HEK293 (cell line): ENCODE data around the gene ZC3H18.

ENCODE experiments used
- CTCF ChIA-PET: fragments of 350-600 bp; formaldehyde crosslinking; extraction: SDS; loops from one replicate; lab custom pipeline; 2021; ENCODE audit warnings: antibody characterized with exemption; lab: Yijun Ruan, JAX
- POLR2A ChIA-PET: fragments of 300-600 bp; formaldehyde crosslinking; extraction: SDS; loops from one replicate; lab custom pipeline; 2020; ENCODE audit warnings: antibody characterized with exemption, inconsistent platforms; lab: Yijun Ruan, JAX
- H3K27ac ChIP-seq: fragments of 200-500 bp; sonication (Bioruptor generic); 2 replicates; pipeline ENCODE4 v1.5.1; 2014; ENCODE audit warnings: low read depth, low read length, control low read depth, inconsistent platforms; ENCODE audit errors: extremely low read depth
- H3K36me3 ChIP-seq, 2 experiments: fragments of 200-500 bp in 1 of 2; sonication (Bioruptor generic) in 1 of 2; 1 replicate in 1 of 2; 2 replicates in 1 of 2; pipeline ENCODE4 v1.5.1; 2014 to 2017; ENCODE audit warnings: inconsistent platforms in 2 of 2, low read length in 2 of 2; ENCODE audit not compliant: control insufficient read depth in 2 of 2, insufficient read depth in 1 of 2
- H3K4me1 ChIP-seq: fragments of 200-500 bp; sonication (Bioruptor generic); 2 replicates; pipeline ENCODE4 v1.5.1; 2014; ENCODE audit warnings: mild to moderate bottlenecking, low read length, inconsistent platforms; ENCODE audit not compliant: control insufficient read depth, insufficient read depth
- H3K4me3 ChIP-seq: 2 replicates; pipeline ENCODE4 v1.5.1; 2011; ENCODE audit warnings: low read depth, mild to moderate bottlenecking, control low read depth, low read length, moderate library complexity
- H3K9me3 ChIP-seq: fragments of 200-500 bp; sonication (Bioruptor generic); 2 replicates; pipeline ENCODE4 v1.5.1; 2014; ENCODE audit warnings: low read depth, low read length, inconsistent platforms; ENCODE audit not compliant: control insufficient read depth, insufficient read depth
- HOXA7 ChIP-seq: sonication (generic); formaldehyde crosslinking; IDR thresholded peaks from 2 replicates; pipeline ENCODE4 v1.8.1; 2022; ENCODE audit warnings: missing genetic modification reagents, borderline replicate concordance
- KLF7 ChIP-seq: fragments of 450-650 bp; formaldehyde crosslinking; IDR thresholded peaks from 2 replicates; pipeline ENCODE4 v1.5.1; 2016; ENCODE audit warnings: missing biosample characterization, missing genetic modification characterization, borderline replicate concordance
- MYNN ChIP-seq: fragments of 450-650 bp; formaldehyde crosslinking; IDR thresholded peaks from 2 replicates; pipeline ENCODE4 v1.5.1; 2016; ENCODE audit warnings: missing biosample characterization, missing genetic modification characterization, borderline replicate concordance
- SP3 ChIP-seq: fragments of 450-650 bp; formaldehyde crosslinking; IDR thresholded peaks from 2 replicates; pipeline ENCODE4 v1.5.1; 2016; ENCODE audit warnings: missing biosample characterization, missing genetic modification characterization
- TRIM28 ChIP-seq: IDR thresholded peaks from 2 replicates; pipeline ENCODE4 v1.6.1; 2011; ENCODE audit warnings: low read length, control low read depth, borderline replicate concordance
- WT1 ChIP-seq: fragments of 450-650 bp; formaldehyde crosslinking; IDR thresholded peaks from 2 replicates; pipeline ENCODE4 v1.5.1; 2016; ENCODE audit warnings: missing biosample characterization, missing genetic modification characterization
- ZBTB20 ChIP-seq: fragments of 450-650 bp; formaldehyde crosslinking; IDR thresholded peaks from 2 replicates; pipeline ENCODE4 v1.5.1; 2016; ENCODE audit warnings: missing biosample characterization, missing genetic modification characterization
- ZBTB48 ChIP-seq: fragments of 450-650 bp; formaldehyde crosslinking; IDR thresholded peaks from 2 replicates; pipeline ENCODE4 v1.5.1; 2016; ENCODE audit warnings: missing biosample characterization, missing genetic modification characterization
- ZFP3 ChIP-seq: fragments of 450-650 bp; formaldehyde crosslinking; IDR thresholded peaks from 2 replicates; pipeline ENCODE4 v1.5.1; 2016; ENCODE audit warnings: low read depth, missing biosample characterization, missing genetic modification characterization
- ZNF140 ChIP-seq: fragments of 450-650 bp; formaldehyde crosslinking; IDR thresholded peaks from 2 replicates; pipeline ENCODE4 v1.5.1; 2016; ENCODE audit warnings: missing biosample characterization, missing genetic modification characterization
- ZNF155 ChIP-seq: fragments of 450-650 bp; formaldehyde crosslinking; IDR thresholded peaks from 2 replicates; pipeline ENCODE4 v1.5.1; 2016; ENCODE audit warnings: missing biosample characterization, missing genetic modification characterization
- ZNF211 ChIP-seq: fragments of 450-650 bp; formaldehyde crosslinking; IDR thresholded peaks from 2 replicates; pipeline ENCODE4 v1.5.1; 2016; ENCODE audit warnings: low read depth, missing biosample characterization, missing genetic modification characterization
- ZNF223 ChIP-seq: fragments of 450-650 bp; formaldehyde crosslinking; IDR thresholded peaks from 2 replicates; pipeline ENCODE4 v1.5.1; 2016; ENCODE audit warnings: missing biosample characterization, missing genetic modification characterization
- ZNF239 ChIP-seq: fragments of 450-650 bp; formaldehyde crosslinking; IDR thresholded peaks from 2 replicates; pipeline ENCODE4 v1.5.1; 2016; ENCODE audit warnings: missing biosample characterization, missing genetic modification characterization
- ZNF274 ChIP-seq, 2 experiments: fragments of 200-500 bp in 1 of 2; fragments of 450-650 bp in 1 of 2; sonication (Bioruptor generic) in 1 of 2; formaldehyde crosslinking in 1 of 2; IDR thresholded peaks; 2 replicates each; pipeline versions ENCODE4 v1.5.1 to v1.6.1; 2014 to 2016; ENCODE audit warnings: borderline replicate concordance in 1 of 2, inconsistent platforms in 1 of 2, low read length in 1 of 2, missing biosample characterization in 1 of 2, missing genetic modification characterization in 1 of 2
- ZNF302 ChIP-seq: fragments of 450-650 bp; formaldehyde crosslinking; IDR thresholded peaks from 2 replicates; pipeline ENCODE4 v1.5.1; 2016; ENCODE audit warnings: missing biosample characterization, missing genetic modification characterization, low read depth
- ZNF324 ChIP-seq: fragments of 450-650 bp; formaldehyde crosslinking; IDR thresholded peaks from 2 replicates; pipeline ENCODE4 v1.5.1; 2016; ENCODE audit warnings: missing biosample characterization, missing genetic modification characterization
- ZNF341 ChIP-seq: fragments of 450-650 bp; formaldehyde crosslinking; IDR thresholded peaks from 2 replicates; pipeline ENCODE4; 2016; ENCODE audit warnings: low read depth, missing biosample characterization, missing genetic modification characterization
- ZNF423 ChIP-seq: fragments of 450-650 bp; formaldehyde crosslinking; IDR thresholded peaks from 2 replicates; pipeline ENCODE4 v1.5.1; 2016; ENCODE audit warnings: missing biosample characterization, missing genetic modification characterization
- ZNF510 ChIP-seq: fragments of 450-650 bp; formaldehyde crosslinking; IDR thresholded peaks from 2 replicates; pipeline ENCODE4 v1.5.1; 2018; ENCODE audit warnings: mild to moderate bottlenecking, missing genetic modification characterization, missing biosample characterization; ENCODE audit not compliant: insufficient replicate concordance
- ZNF560 ChIP-seq: fragments of 450-650 bp; formaldehyde crosslinking; IDR thresholded peaks from 2 replicates; pipeline ENCODE4 v1.5.1; 2017; ENCODE audit warnings: missing biosample characterization, missing genetic modification characterization, borderline replicate concordance
- ZNF561 ChIP-seq: fragments of 450-650 bp; IDR thresholded peaks from 2 replicates; pipeline ENCODE4 v1.5.1; 2018; ENCODE audit warnings: missing biosample characterization, missing genetic modification characterization, borderline replicate concordance
- ZNF768 ChIP-seq: fragments of 450-650 bp; formaldehyde crosslinking; IDR thresholded peaks from 2 replicates; pipeline ENCODE4 v1.5.1; 2018; ENCODE audit warnings: missing biosample characterization, mild to moderate bottlenecking, missing genetic modification characterization
- TF ChIP-seq, protein P1 (sequence below): fragments of 450-650 bp; formaldehyde crosslinking; IDR thresholded peaks from 2 replicates; pipeline ENCODE4 v1.5.1; 2016; ENCODE audit warnings: missing biosample characterization, missing genetic modification characterization
- TF ChIP-seq, protein P2 (sequence below): fragments of 450-650 bp; formaldehyde crosslinking; IDR thresholded peaks from 2 replicates; pipeline ENCODE4 v1.5.1; 2017; ENCODE audit warnings: missing biosample characterization, missing genetic modification characterization
- TF ChIP-seq, protein P3 (sequence below): fragments of 450-650 bp; formaldehyde crosslinking; IDR thresholded peaks from 2 replicates; pipeline ENCODE4 v1.5.1; 2016; ENCODE audit warnings: missing biosample characterization, missing genetic modification characterization

ZC3H18 gene

DNA sequence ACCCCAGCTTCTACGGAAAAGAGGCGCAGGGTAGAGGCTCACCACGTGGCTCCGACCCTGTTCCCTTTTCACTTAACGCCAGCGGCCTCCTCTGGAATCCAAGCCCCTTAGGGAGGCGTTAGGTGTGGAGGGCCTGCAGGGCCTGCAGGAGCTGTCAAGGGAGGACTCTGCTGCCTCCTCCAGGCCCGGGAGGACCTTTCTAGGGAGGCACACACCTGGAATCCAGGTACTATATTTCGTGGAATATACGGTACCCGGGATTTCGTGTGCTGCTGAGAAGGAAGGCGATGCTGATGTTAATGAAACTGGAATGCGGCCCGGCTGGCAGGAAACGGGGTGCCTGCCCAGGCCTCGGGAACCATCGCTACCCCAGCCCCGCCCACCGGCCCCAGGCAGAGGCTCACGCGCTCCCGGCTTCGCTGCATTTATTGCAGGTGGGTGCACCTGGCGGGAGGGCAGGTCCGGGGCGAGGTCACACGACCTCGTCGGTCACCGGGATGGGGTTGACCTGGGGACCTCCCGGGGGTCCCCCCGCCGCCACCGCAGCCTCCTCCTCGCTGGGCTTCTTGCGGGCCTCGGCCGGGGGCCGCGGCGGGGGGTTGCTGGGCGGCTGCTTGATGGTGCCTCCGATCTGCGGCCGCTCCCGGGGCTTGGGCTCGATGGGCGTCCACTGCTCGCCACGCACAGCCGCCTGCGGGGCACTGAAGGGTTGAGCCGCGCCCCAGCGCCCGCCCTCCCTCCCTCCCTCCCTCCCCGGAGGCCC, 72.9 kb downstream of the ZC3H18 start:
- H3K27ac ChIP-seq: no peak overlapping the region
- TF ChIP-seq HOXA7 (CRISPR knock-in tag) (no peak), ZNF155 (tag by site-specific recombination) (no peak), ZFP3 (tag by site-specific recombination) (no peak), ZNF561 (no peak), ZNF223 (tag by site-specific recombination) (no peak), ZNF324 (tag by site-specific recombination) (no peak), SP3 (tag by site-specific recombination) (no peak), ZNF140 (tag by site-specific recombination) (no peak), ZNF510 (tag by site-specific recombination) (no peak), ZNF302 (tag by site-specific recombination) (no peak), ZNF341 (tag by site-specific recombination) (no peak), ZNF423 (tag by site-specific recombination) (no peak)
- TF ChIP-seq, protein P1, sequence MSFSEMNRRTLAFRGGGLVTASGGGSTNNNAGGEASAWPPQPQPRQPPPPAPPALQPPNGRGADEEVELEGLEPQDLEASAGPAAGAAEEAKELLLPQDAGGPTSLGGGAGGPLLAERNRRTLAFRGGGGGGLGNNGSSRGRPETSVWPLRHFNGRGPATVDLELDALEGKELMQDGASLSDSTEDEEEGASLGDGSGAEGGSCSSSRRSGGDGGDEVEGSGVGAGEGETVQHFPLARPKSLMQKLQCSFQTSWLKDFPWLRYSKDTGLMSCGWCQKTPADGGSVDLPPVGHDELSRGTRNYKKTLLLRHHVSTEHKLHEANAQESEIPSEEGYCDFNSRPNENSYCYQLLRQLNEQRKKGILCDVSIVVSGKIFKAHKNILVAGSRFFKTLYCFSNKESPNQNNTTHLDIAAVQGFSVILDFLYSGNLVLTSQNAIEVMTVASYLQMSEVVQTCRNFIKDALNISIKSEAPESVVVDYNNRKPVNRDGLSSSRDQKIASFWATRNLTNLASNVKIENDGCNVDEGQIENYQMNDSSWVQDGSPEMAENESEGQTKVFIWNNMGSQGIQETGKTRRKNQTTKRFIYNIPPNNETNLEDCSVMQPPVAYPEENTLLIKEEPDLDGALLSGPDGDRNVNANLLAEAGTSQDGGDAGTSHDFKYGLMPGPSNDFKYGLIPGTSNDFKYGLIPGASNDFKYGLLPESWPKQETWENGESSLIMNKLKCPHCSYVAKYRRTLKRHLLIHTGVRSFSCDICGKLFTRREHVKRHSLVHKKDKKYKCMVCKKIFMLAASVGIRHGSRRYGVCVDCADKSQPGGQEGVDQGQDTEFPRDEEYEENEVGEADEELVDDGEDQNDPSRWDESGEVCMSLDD (tag by site-specific recombination): no peak
- TF ChIP-seq, protein P2, sequence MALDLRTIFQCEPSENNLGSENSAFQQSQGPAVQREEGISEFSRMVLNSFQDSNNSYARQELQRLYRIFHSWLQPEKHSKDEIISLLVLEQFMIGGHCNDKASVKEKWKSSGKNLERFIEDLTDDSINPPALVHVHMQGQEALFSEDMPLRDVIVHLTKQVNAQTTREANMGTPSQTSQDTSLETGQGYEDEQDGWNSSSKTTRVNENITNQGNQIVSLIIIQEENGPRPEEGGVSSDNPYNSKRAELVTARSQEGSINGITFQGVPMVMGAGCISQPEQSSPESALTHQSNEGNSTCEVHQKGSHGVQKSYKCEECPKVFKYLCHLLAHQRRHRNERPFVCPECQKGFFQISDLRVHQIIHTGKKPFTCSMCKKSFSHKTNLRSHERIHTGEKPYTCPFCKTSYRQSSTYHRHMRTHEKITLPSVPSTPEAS: no peak
- CTCF ChIA-PET: interaction anchor here (0.9 kb wide), 1 partner anchor 15 kb away, joined by 5 read pairs; no protein-coding TSS in a partner anchor
- no peak overlapping the region for H3K4me3 ChIP-seq
- H3K9me3 ChIP-seq: no peaks in the 10 kb centered on the region
- POLR2A ChIA-PET: no interaction called here
- H3K36me3 ChIP-seq: peaks cover 0 to 23% of the 10 kb centered on the region in 2 experiments; a peak in 1 of 3 replicates
- H3K4me1 ChIP-seq: no peaks in the 10 kb centered on the region

DNA sequence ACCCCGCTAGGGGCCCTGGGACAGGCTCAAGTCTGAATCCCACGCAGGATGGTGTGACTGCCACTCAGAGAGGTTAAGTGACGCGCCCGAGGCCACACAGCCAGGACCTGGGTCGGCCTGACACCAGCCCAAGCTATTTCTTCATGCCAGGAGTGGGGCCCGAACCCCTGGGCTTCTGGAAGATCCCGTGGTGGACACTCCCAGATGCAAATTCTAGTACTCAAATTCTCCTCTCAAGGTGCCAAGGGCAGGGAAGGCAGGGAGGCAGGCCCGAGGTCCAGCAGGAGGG, 73.4 kb downstream of the ZC3H18 start:
- TF ChIP-seq MYNN (tag by site-specific recombination) (no peak), ZNF560 (tag by site-specific recombination) (no peak), ZBTB20 (tag by site-specific recombination) (no peak), TRIM28 (no peak), ZNF274 (IDR thresholded peaks at IDR 0.05; ENCODE audit: low read length) (no peak), ZNF274 (tag by site-specific recombination; IDR thresholded peaks at IDR 0.05; ENCODE audit: borderline replicate concordance) (no peak), ZNF211 (tag by site-specific recombination) (no peak), WT1 (no peak), ZNF239 (tag by site-specific recombination) (no peak), ZBTB48 (no peak), ZNF768 (no peak), KLF7 (tag by site-specific recombination) (no peak)
- TF ChIP-seq, protein P3, sequence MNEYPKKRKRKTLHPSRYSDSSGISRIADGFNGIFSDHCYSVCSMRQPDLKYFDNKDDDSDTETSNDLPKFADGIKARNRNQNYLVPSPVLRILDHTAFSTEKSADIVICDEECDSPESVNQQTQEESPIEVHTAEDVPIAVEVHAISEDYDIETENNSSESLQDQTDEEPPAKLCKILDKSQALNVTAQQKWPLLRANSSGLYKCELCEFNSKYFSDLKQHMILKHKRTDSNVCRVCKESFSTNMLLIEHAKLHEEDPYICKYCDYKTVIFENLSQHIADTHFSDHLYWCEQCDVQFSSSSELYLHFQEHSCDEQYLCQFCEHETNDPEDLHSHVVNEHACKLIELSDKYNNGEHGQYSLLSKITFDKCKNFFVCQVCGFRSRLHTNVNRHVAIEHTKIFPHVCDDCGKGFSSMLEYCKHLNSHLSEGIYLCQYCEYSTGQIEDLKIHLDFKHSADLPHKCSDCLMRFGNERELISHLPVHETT (tag by site-specific recombination): no peak
- TF ChIP-seq, protein P2: no peak
- TF ChIP-seq, all 188 proteins: peak for 0
- H3K4me1 ChIP-seq: no peaks in the 10 kb centered on the region
- no peak overlapping the region for H3K4me3 ChIP-seq
- ChIA-PET POLR2A (no interaction called here), CTCF (no interaction called here)
- no peaks in the 10 kb centered on the region for H3K9me3 ChIP-seq
- no peak overlapping the region for H3K27ac ChIP-seq
- H3K36me3 ChIP-seq: peaks cover 0 to 23% of the 10 kb centered on the region in 2 experiments; a peak in 2 of 3 replicates
